IMR-90 (cell line): Measurements from ENCODE around the gene PP2D1. TPM values are rescaled to one million over a fixed set of nuclear protein-coding genes. Genes with fewer than 3 reads are reported as not detected.

ENCODE experiments used
- ATAC-seq: fragments of 200-7000 bp; cut with Tn5 transposase; 2 replicates; pipeline ENCODE4 v1.9.1; 2020; ENCODE audit warnings: low read depth, mild to moderate bottlenecking, moderate library complexity
- BruUV-seq: library from RNA; stranded (reverse); fragments of 400-500 nt; replicated peaks from 2 replicates; lab custom pipeline; 2021; lab: Mats Ljungman, UMichigan
- CTCF ChIA-PET: fragments of 300-600 bp; formaldehyde crosslinking; extraction: SDS; loops from one replicate; lab custom pipeline; 2021; ENCODE audit warnings: antibody characterized with exemption; lab: Yijun Ruan, JAX
- POLR2A ChIA-PET: fragments of 300-600 bp; sonication (Branson Sonifier 250); formaldehyde crosslinking; loops from one replicate; lab custom pipeline; 2022; ENCODE audit warnings: antibody characterized with exemption; ENCODE audit not compliant: unreplicated experiment; lab: Charles Lee
- DNase-seq: peaks from one replicate; pipeline ENCODE4 v3.0.0; 2013
- H2AFZ ChIP-seq: replicated peaks from 2 replicates; pipeline ENCODE3; 2013; ENCODE audit warnings: low read length, mild to moderate bottlenecking; ENCODE audit not compliant: poor library complexity
- H2AK5ac ChIP-seq: 2 replicates; pipeline ENCODE4 v1.6.1; 2013; ENCODE audit warnings: low read depth, low read length, inconsistent platforms
- H2AK9ac ChIP-seq: replicated peaks from 2 replicates; pipeline ENCODE3; 2013; ENCODE audit warnings: mild to moderate bottlenecking, low read depth, low read length, moderate library complexity; ENCODE audit not compliant: poor library complexity
- H2BK120ac ChIP-seq: 2 replicates; pipeline ENCODE4 v1.6.1; 2013; ENCODE audit warnings: low read depth, low read length, inconsistent platforms
- H2BK15ac ChIP-seq: 3 replicates; pipeline ENCODE4 v1.6.1; 2013; ENCODE audit warnings: low read depth, low read length, inconsistent platforms
- H2BK20ac ChIP-seq: 2 replicates; pipeline ENCODE4 v1.6.1; 2013; ENCODE audit warnings: low read depth, mild to moderate bottlenecking, inconsistent platforms, low read length, moderate library complexity
- H2BK5ac ChIP-seq: 2 replicates; pipeline ENCODE4 v1.6.1; 2013; ENCODE audit warnings: mild to moderate bottlenecking, low read depth, low read length, inconsistent platforms; ENCODE audit not compliant: poor library complexity, severe bottlenecking
- H3K14ac ChIP-seq: replicated peaks from 2 replicates; pipeline ENCODE4 v1.6.1; 2013; ENCODE audit warnings: low read depth, low read length, inconsistent platforms
- H3K18ac ChIP-seq: 2 replicates; pipeline ENCODE4 v1.6.1; 2013; ENCODE audit warnings: low read depth, low read length, control low read depth
- H3K23ac ChIP-seq: 2 replicates; pipeline ENCODE4 v1.6.1; 2013; ENCODE audit warnings: low read depth, low read length, inconsistent platforms
- H3K27ac ChIP-seq: 2 replicates; pipeline ENCODE4 v1.5.1; 2013; ENCODE audit warnings: mild to moderate bottlenecking, control low read depth, low read length; ENCODE audit not compliant: insufficient read depth
- H3K27me3 ChIP-seq: 2 replicates; pipeline ENCODE4 v1.6.1; 2013; ENCODE audit warnings: low read length; ENCODE audit not compliant: control insufficient read depth, insufficient read depth
- H3K36me3 ChIP-seq: 2 replicates; pipeline ENCODE4 v1.6.1; 2013; ENCODE audit warnings: low read length, mixed read lengths; ENCODE audit not compliant: control insufficient read depth, insufficient read depth
- H3K4ac ChIP-seq: 2 replicates; pipeline ENCODE4 v1.6.1; 2013; ENCODE audit warnings: low read depth, low read length, inconsistent platforms
- H3K4me1 ChIP-seq: 2 replicates; pipeline ENCODE4 v1.6.1; 2013; ENCODE audit warnings: low read length, mixed read lengths; ENCODE audit not compliant: control insufficient read depth, insufficient read depth
- H3K4me2 ChIP-seq: 2 replicates; pipeline ENCODE4 v1.6.1; 2013; ENCODE audit warnings: low read depth, mild to moderate bottlenecking, control low read depth, low read length, moderate library complexity
- H3K4me3 ChIP-seq: 2 replicates; pipeline ENCODE4 v1.5.1; 2013; ENCODE audit warnings: low read depth, mild to moderate bottlenecking, control low read depth, low read length, moderate library complexity; ENCODE audit not compliant: insufficient read depth
- H3K56ac ChIP-seq: 2 replicates; pipeline ENCODE4 v1.6.1; 2013; ENCODE audit warnings: low read length, inconsistent platforms; ENCODE audit not compliant: insufficient read depth; ENCODE audit errors: extremely low read depth
- H3K79me1 ChIP-seq, 2 experiments: 2 replicates each; pipeline ENCODE4 v1.6.1; 2013; ENCODE audit warnings: low read length in 2 of 2, inconsistent platforms in 1 of 2, low read depth in 1 of 2
- H3K9ac ChIP-seq: 2 replicates; pipeline ENCODE4 v1.6.1; 2013; ENCODE audit warnings: low read depth, low read length, control low read depth
- H3K9me1 ChIP-seq: 2 replicates; pipeline ENCODE4 v1.6.1; 2013; ENCODE audit warnings: low read length, inconsistent platforms; ENCODE audit not compliant: insufficient read depth
- H3K9me3 ChIP-seq: 2 replicates; pipeline ENCODE4 v1.6.1; 2013; ENCODE audit warnings: low read length; ENCODE audit not compliant: control insufficient read depth, insufficient read depth
- H4K20me1 ChIP-seq: 2 replicates; pipeline ENCODE4 v1.6.1; 2013; ENCODE audit warnings: low read length, inconsistent platforms; ENCODE audit not compliant: insufficient read depth
- H4K5ac ChIP-seq: 2 replicates; pipeline ENCODE4 v1.6.1; 2013; ENCODE audit warnings: mild to moderate bottlenecking, low read depth, low read length, control low read depth
- H4K8ac ChIP-seq, 2 experiments: 2 replicates each; pipeline ENCODE4 v1.6.1; 2013; ENCODE audit warnings: low read depth in 2 of 2, low read length in 2 of 2, control low read depth in 1 of 2, inconsistent platforms in 1 of 2
- H4K91ac ChIP-seq: 2 replicates; pipeline ENCODE4 v1.6.1; 2013; ENCODE audit warnings: low read depth, low read length, inconsistent platforms; ENCODE audit not compliant: insufficient read depth
- BHLHE40 ChIP-seq: fragments of 150-350 bp; IDR thresholded peaks from 2 replicates; pipeline ENCODE4 v1.6.1; 2016; ENCODE audit warnings: mild to moderate bottlenecking, low read depth, low read length
- CEBPB ChIP-seq: IDR thresholded peaks from 2 replicates; pipeline ENCODE4 v1.6.1; 2012; ENCODE audit warnings: low read depth, low read length, improper control_type of control experiment
- FOS ChIP-seq: fragments of 150-350 bp; IDR thresholded peaks from 2 replicates; pipeline ENCODE4 v1.6.1; 2016; ENCODE audit warnings: low read depth, low read length
- MAFK ChIP-seq: IDR thresholded peaks from 2 replicates; pipeline ENCODE4 v1.6.1; 2012; ENCODE audit warnings: low read depth, low read length, improper control_type of control experiment
- MAZ ChIP-seq: IDR thresholded peaks from 2 replicates; pipeline ENCODE4 v1.6.1; 2012; ENCODE audit warnings: low read depth, mild to moderate bottlenecking, low read length, improper control_type of control experiment, moderate library complexity, borderline replicate concordance
- MXI1 ChIP-seq: IDR thresholded peaks from 2 replicates; pipeline ENCODE4 v1.6.1; 2012; ENCODE audit warnings: low read depth, mild to moderate bottlenecking, low read length, moderate library complexity, borderline replicate concordance
- NFE2L2 ChIP-seq: fragments of 150-350 bp; IDR thresholded peaks from 2 replicates; pipeline ENCODE4 v1.6.1; 2016; ENCODE audit warnings: low read depth, mild to moderate bottlenecking, low read length
- POLR2A ChIP-seq: IDR thresholded peaks from 2 replicates; pipeline ENCODE4 v1.6.1; 2012; ENCODE audit warnings: mild to moderate bottlenecking, low read depth, low read length
- RCOR1 ChIP-seq: IDR thresholded peaks from 2 replicates; pipeline ENCODE4 v1.6.1; 2012; ENCODE audit warnings: mild to moderate bottlenecking, low read length, improper control_type of control experiment; ENCODE audit not compliant: insufficient replicate concordance
- SMC3 ChIP-seq: fragments of 150-350 bp; IDR thresholded peaks from 2 replicates; pipeline ENCODE4 v1.6.1; 2016; ENCODE audit warnings: low read depth, mild to moderate bottlenecking, antibody characterized with exemption, low read length, moderate library complexity
- USF2 ChIP-seq: fragments of 150-350 bp; IDR thresholded peaks from 2 replicates; pipeline ENCODE4 v1.6.1; 2017; ENCODE audit warnings: mild to moderate bottlenecking, antibody characterized with exemption, low read length, low read depth
- WGBS, 2 experiments: methylation state at CpG; one replicate each; pipeline versions ENCODE4 v1.1.5 to v1.1.7; 2013; ENCODE audit warnings: missing lambda C conversion rate in 2 of 2; ENCODE audit not compliant: insufficient read length in 1 of 2; ENCODE audit errors: extremely low coverage in 2 of 2; 5-methylcytosine and 5-hydroxymethylcytosine counted together
- dilution Hi-C: fragments of 300-500 bp; cut with HindIII; formaldehyde crosslinking; loops from one replicate; pipeline ENCODE4 v1.14.3; 2018; ENCODE audit warnings: low sequenced_read_pairs; ENCODE audit not compliant: unreplicated experiment
- in situ Hi-C: fragments of 300-500 bp; cut with MboI; formaldehyde crosslinking; loops from 3 replicates; pipeline ENCODE4 v1.14.3; 2019; ENCODE audit warnings: low sequenced_read_pairs, inconsistent platforms, mixed read lengths
- intact Hi-C: fragments of 100-400 bp; cut with micrococcal nuclease; formaldehyde crosslinking; loops from 2 replicates; pipeline ENCODE4 v1.10.0; 2022
- polyA plus RNA-seq, 3 experiments: library from polyadenylated mRNA; depleted of rRNA; stranded (reverse); fragments of >200 nt; gene quantifications; 2 replicates each; pipeline ENCODE4 v1.2.3, GENCODE V29; 2012; ENCODE audit warnings: low replicate concordance in 1 of 3
- total RNA-seq: library from RNA; depleted of rRNA; stranded (reverse); fragments of >200 nt; gene quantifications from 2 replicates; pipeline ENCODE4 v1.2.3, GENCODE V29; 2012

PP2D1 gene
- total and polyA plus RNA-seq, 2 of the 4 experiments (the other 2 are of a cell fraction) = not detected

- intact Hi-C loops = loop anchor here (1.0 to 5.0 kb wide), 3 partner anchors 58 to 240 kb away; partner anchors contain the start of genes KAT2B and SGO1
- in situ Hi-C loops = loop anchor here (10.0 kb wide), 1 partner anchor 238 kb away; the partner anchor contains the start of gene SGO1
These were observed 65.1 kb downstream of the PP2D1 start, which contains the start of gene RAB5A for GRCh38 chr3:19946832-19947548. TSS of gene RAB5A (plus strand) at chr3:19947097. CDS start at chr3:19950899, 3,802 bp downstream.

More at GRCh38 chr3:19946832-19947548, 65.1 kb downstream of the PP2D1 start, which contains the start of gene RAB5A:
- Histone ChIP-seq H2AFZ (peak within 1 kb of the TSS; percentile 92), H3K36me3 (peaks cover 8% of the 10 kb centered on the region), H3K9me3 (no peaks in the 10 kb centered on the region), H3K14ac (peak within 1 kb of the TSS; percentile 95), H4K20me1 (peaks cover 30% of the 10 kb centered on the region), H2AK9ac (peak within 1 kb of the TSS; percentile 100), H4K5ac (peak within 1 kb of the TSS; percentile 92), H2AK5ac (peak within 1 kb of the TSS; percentile 89), H2BK5ac (peak within 1 kb of the TSS; percentile 89), H3K4me3 (peak within 1 kb of the TSS; percentile 95), H3K9me1 (no peaks in the 10 kb centered on the region; the same call in 1 of the 2 replicates), H2BK120ac (peak within 1 kb of the TSS; percentile 74), H3K79me1 (peaks cover 5 to 19% of the 10 kb centered on the region in 2 experiments; a peak in 3 of 4 replicates), H3K27ac (peak within 1 kb of the TSS; percentile 88), H3K56ac (peak within 1 kb of the TSS; percentile 63), H3K4ac (peak within 1 kb of the TSS; percentile 87), H3K9ac (peak within 1 kb of the TSS; percentile 87), H3K4me2 (peak within 1 kb of the TSS; percentile 100), H3K27me3 (no peaks in the 10 kb centered on the region), H2BK20ac (no peak within 1 kb of the TSS), H4K8ac (peak within 1 kb of the TSS; percentile 91 to 98), H4K91ac (peak within 1 kb of the TSS; percentile 85), H3K18ac (peak within 1 kb of the TSS; percentile 64), H3K4me1 (peaks cover 6% of the 10 kb centered on the region; the same call in 1 of the 2 replicates), H2BK15ac (peak within 1 kb of the TSS; percentile 68; the same call in 1 of the 3 replicates), H3K23ac (peak within 1 kb of the TSS; percentile 64)
- DNase-seq (peak; percentile 98), ATAC-seq (peak; percentile 91)
- 0% methylated on average over 6 of the region's 73 CpGs; no CpG with 5 or more reads in 1 of the 2 experiments for WGBS, 2 experiments
- BruUV-seq = no TSS peak
- CTCF ChIA-PET = no interaction called here
- TF ChIP-seq NFE2L2 = no peak
- TF ChIP-seq MAFK = no peak
- TF ChIP-seq USF2 = peak; percentile 96
- no peak for TF ChIP-seq FOS
- no peak for TF ChIP-seq MXI1
- TF ChIP-seq CEBPB = no peak
- TF ChIP-seq MAZ = peak; percentile 94
- peak; percentile 61; the same call in 1 of the 2 replicates for TF ChIP-seq BHLHE40
- peak; percentile 8 for TF ChIP-seq RCOR1
- TF ChIP-seq POLR2A = peak; percentile 87
- TF ChIP-seq SMC3 = no peak
- POLR2A ChIA-PET = no interaction called here
- dilution Hi-C loops = no loop called here
